NT2/D1 (cell line): ENCODE results near the gene ZFYVE21.

Source experiments
- YY1 ChIP-seq: IDR thresholded peaks from 2 replicates; pipeline ENCODE4 v1.6.1; 2011; ENCODE audit not compliant: insufficient read length, insufficient read depth
- ZNF274 ChIP-seq: IDR thresholded peaks from 2 replicates; pipeline ENCODE4 v1.6.1; 2011; ENCODE audit warnings: mild to moderate bottlenecking, low read depth, low read length

DNA sequence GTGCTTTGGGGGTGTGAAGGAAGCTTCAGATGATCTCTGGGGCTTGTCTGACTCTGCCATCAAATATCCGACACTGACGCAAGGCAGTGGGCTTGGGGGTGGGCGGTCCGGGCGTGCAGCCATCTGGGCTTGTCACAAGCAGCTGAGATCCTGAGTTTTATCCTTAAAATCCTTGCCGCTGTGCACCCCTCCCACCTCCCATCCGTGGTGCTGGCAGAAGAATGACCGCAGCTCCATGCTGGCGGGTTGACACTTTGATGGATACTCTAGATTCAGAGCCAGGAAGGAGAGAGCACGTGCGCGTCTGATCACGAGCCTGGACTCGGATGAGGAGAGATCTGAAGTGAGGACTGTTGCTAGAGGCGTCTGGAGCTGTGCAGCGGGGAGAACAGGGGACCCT lies 3.0 kb downstream of the ZFYVE21 start:
- TF ChIP-seq YY1, result no peak
- TF ChIP-seq ZNF274, result no peak
